ENCODE data around the gene TACC2. TPM values are rescaled to one million over a fixed set of nuclear protein-coding genes. Genes with fewer than 3 reads are reported as not detected.

TACC2 gene
- total RNA-seq, 1 donor from 2014 or later, result 37.6 TPM

- H3K27me3 ChIP-seq (ENCODE audit: control insufficient read depth in 3 of 3, insufficient read depth in 3 of 3, low read length in 3 of 3), result no peaks in the 10 kb centered on the region
- peaks cover 8 to 18% (median 15%) of the 10 kb centered on the region in 3 donors for H3K4me1 ChIP-seq (ENCODE audit: control insufficient read depth in 3 of 3, insufficient read depth in 3 of 3, low read length in 3 of 3)
- no peaks in the 10 kb centered on the region for H3K9me3 ChIP-seq (ENCODE audit: control insufficient read depth in 3 of 3, low read length in 3 of 3)
- no peak overlapping the region for H3K4me3 ChIP-seq (ENCODE audit: low read length in 3 of 3)
- H3K9ac ChIP-seq (ENCODE audit: low read depth in 1 of 3, low read length in 3 of 3), result no peak overlapping the region
- H3K27ac ChIP-seq (ENCODE audit: low read depth, low read length), result no peak overlapping the region
- H3K36me3 ChIP-seq (ENCODE audit: control insufficient read depth in 3 of 3, insufficient read depth in 3 of 3, low read length in 3 of 3), result peaks cover 2 to 3% (median 3%) of the 10 kb centered on the region in 3 donors
Measured at GRCh38 chr10:122276611-122277208, 287.7 kb downstream of the TACC2 start.

GRCh38 chr10:122277526-122278136 lies 288.7 kb downstream of the TACC2 start:
- Histone ChIP-seq H3K9ac (ENCODE audit: low read depth in 1 of 3, low read length in 3 of 3) (no peak overlapping the region), H3K4me1 (ENCODE audit: control insufficient read depth in 3 of 3, insufficient read depth in 3 of 3, low read length in 3 of 3) (peaks cover 13 to 27% (median 24%) of the 10 kb centered on the region in 3 donors), H3K27me3 (ENCODE audit: control insufficient read depth in 3 of 3, insufficient read depth in 3 of 3, low read length in 3 of 3) (no peaks in the 10 kb centered on the region), H3K27ac (ENCODE audit: low read depth, low read length) (no peak overlapping the region), H3K9me3 (ENCODE audit: control insufficient read depth in 3 of 3, low read length in 3 of 3) (no peaks in the 10 kb centered on the region), H3K36me3 (ENCODE audit: control insufficient read depth in 3 of 3, insufficient read depth in 3 of 3, low read length in 3 of 3) (peaks cover 0 to 3% (median 2%) of the 10 kb centered on the region in 3 donors), H3K4me3 (ENCODE audit: low read length in 3 of 3) (no peak overlapping the region)

- Histone ChIP-seq H3K9ac (ENCODE audit: low read depth in 1 of 3, low read length in 3 of 3) (no peak overlapping the region), H3K27ac (ENCODE audit: low read depth, low read length) (peak overlapping the region; percentile 50), H3K9me3 (ENCODE audit: control insufficient read depth in 3 of 3, low read length in 3 of 3) (no peaks in the 10 kb centered on the region), H3K4me3 (ENCODE audit: low read length in 3 of 3) (peak overlapping the region in 2 of 3 donors; percentile 7 to 41), H3K27me3 (ENCODE audit: control insufficient read depth in 3 of 3, insufficient read depth in 3 of 3, low read length in 3 of 3) (no peaks in the 10 kb centered on the region), H3K4me1 (ENCODE audit: control insufficient read depth in 3 of 3, insufficient read depth in 3 of 3, low read length in 3 of 3) (peaks cover 13 to 40% (median 29%) of the 10 kb centered on the region in 3 donors), H3K36me3 (ENCODE audit: control insufficient read depth in 3 of 3, insufficient read depth in 3 of 3, low read length in 3 of 3) (peaks cover 0 to 3% (median 0%) of the 10 kb centered on the region in 3 donors)
Measured at GRCh38 chr10:122279725-122280141, 290.8 kb downstream of the TACC2 start.

GRCh38 chr10:122280156-122280555 lies 291.2 kb downstream of the TACC2 start:
- Histone ChIP-seq H3K36me3 (ENCODE audit: control insufficient read depth in 3 of 3, insufficient read depth in 3 of 3, low read length in 3 of 3) (peaks cover 0 to under 1% (median 0%) of the 10 kb centered on the region in 3 donors), H3K27ac (ENCODE audit: low read depth, low read length) (peak overlapping the region; percentile 50), H3K9me3 (ENCODE audit: control insufficient read depth in 3 of 3, low read length in 3 of 3) (no peaks in the 10 kb centered on the region), H3K4me1 (ENCODE audit: control insufficient read depth in 3 of 3, insufficient read depth in 3 of 3, low read length in 3 of 3) (peaks cover 13 to 43% (median 29%) of the 10 kb centered on the region in 3 donors), H3K4me3 (ENCODE audit: low read length in 3 of 3) (peak overlapping the region in 2 of 3 donors; percentile 7 to 41), H3K9ac (ENCODE audit: low read depth in 1 of 3, low read length in 3 of 3) (no peak overlapping the region), H3K27me3 (ENCODE audit: control insufficient read depth in 3 of 3, insufficient read depth in 3 of 3, low read length in 3 of 3) (no peaks in the 10 kb centered on the region)

GRCh38 chr10:122281018-122281626 lies 292.2 kb downstream of the TACC2 start:
- Histone ChIP-seq H3K36me3 (ENCODE audit: control insufficient read depth in 3 of 3, insufficient read depth in 3 of 3, low read length in 3 of 3) (no peaks in the 10 kb centered on the region), H3K4me1 (ENCODE audit: control insufficient read depth in 3 of 3, insufficient read depth in 3 of 3, low read length in 3 of 3) (peaks cover 13 to 53% (median 36%) of the 10 kb centered on the region in 3 donors), H3K9ac (ENCODE audit: low read depth in 1 of 3, low read length in 3 of 3) (no peak overlapping the region), H3K27ac (ENCODE audit: low read depth, low read length) (no peak overlapping the region), H3K4me3 (ENCODE audit: low read length in 3 of 3) (no peak overlapping the region), H3K9me3 (ENCODE audit: control insufficient read depth in 3 of 3, low read length in 3 of 3) (no peaks in the 10 kb centered on the region), H3K27me3 (ENCODE audit: control insufficient read depth in 3 of 3, insufficient read depth in 3 of 3, low read length in 3 of 3) (no peaks in the 10 kb centered on the region)

- no peak overlapping the region for H3K4me3 ChIP-seq (ENCODE audit: low read length in 3 of 3)
- peak overlapping the region in 1 of 3 donors; percentile 40 for H3K9ac ChIP-seq (ENCODE audit: low read depth in 1 of 3, low read length in 3 of 3)
- H3K27me3 ChIP-seq (ENCODE audit: control insufficient read depth in 3 of 3, insufficient read depth in 3 of 3, low read length in 3 of 3), result no peaks in the 10 kb centered on the region
- no peaks in the 10 kb centered on the region for H3K9me3 ChIP-seq (ENCODE audit: control insufficient read depth in 3 of 3, low read length in 3 of 3)
- H3K27ac ChIP-seq (ENCODE audit: low read depth, low read length), result peak overlapping the region; percentile 37
- no peaks in the 10 kb centered on the region for H3K36me3 ChIP-seq (ENCODE audit: control insufficient read depth in 3 of 3, insufficient read depth in 3 of 3, low read length in 3 of 3)
- H3K4me1 ChIP-seq (ENCODE audit: control insufficient read depth in 3 of 3, insufficient read depth in 3 of 3, low read length in 3 of 3), result peaks cover 13 to 59% (median 42%) of the 10 kb centered on the region in 3 donors
Measured at GRCh38 chr10:122281751-122282150, 292.8 kb downstream of the TACC2 start.

GRCh38 chr10:122282253-122282671 lies 293.3 kb downstream of the TACC2 start:
- Histone ChIP-seq H3K4me3 (ENCODE audit: low read length in 3 of 3) (peak overlapping the region in 1 of 3 donors; percentile 45), H3K27me3 (ENCODE audit: control insufficient read depth in 3 of 3, insufficient read depth in 3 of 3, low read length in 3 of 3) (no peaks in the 10 kb centered on the region), H3K27ac (ENCODE audit: low read depth, low read length) (peak overlapping the region; percentile 37), H3K9me3 (ENCODE audit: control insufficient read depth in 3 of 3, low read length in 3 of 3) (no peaks in the 10 kb centered on the region), H3K4me1 (ENCODE audit: control insufficient read depth in 3 of 3, insufficient read depth in 3 of 3, low read length in 3 of 3) (peaks cover 16 to 63% (median 46%) of the 10 kb centered on the region in 3 donors), H3K9ac (ENCODE audit: low read depth in 1 of 3, low read length in 3 of 3) (peak overlapping the region in 2 of 3 donors; percentile 25 to 40), H3K36me3 (ENCODE audit: control insufficient read depth in 3 of 3, insufficient read depth in 3 of 3, low read length in 3 of 3) (no peaks in the 10 kb centered on the region)

- Histone ChIP-seq H3K27me3 (ENCODE audit: control insufficient read depth in 3 of 3, insufficient read depth in 3 of 3, low read length in 3 of 3) (no peaks in the 10 kb centered on the region), H3K27ac (ENCODE audit: low read depth, low read length) (peak overlapping the region; percentile 37), H3K9me3 (ENCODE audit: control insufficient read depth in 3 of 3, low read length in 3 of 3) (no peaks in the 10 kb centered on the region), H3K4me3 (ENCODE audit: low read length in 3 of 3) (peak overlapping the region in 1 of 3 donors; percentile 13), H3K36me3 (ENCODE audit: control insufficient read depth in 3 of 3, insufficient read depth in 3 of 3, low read length in 3 of 3) (no peaks in the 10 kb centered on the region), H3K9ac (ENCODE audit: low read depth in 1 of 3, low read length in 3 of 3) (no peak overlapping the region), H3K4me1 (ENCODE audit: control insufficient read depth in 3 of 3, insufficient read depth in 3 of 3, low read length in 3 of 3) (peaks cover 21 to 69% (median 49%) of the 10 kb centered on the region in 3 donors)
Measured at GRCh38 chr10:122282909-122283308, 293.9 kb downstream of the TACC2 start.

- no peaks in the 10 kb centered on the region for H3K27me3 ChIP-seq (ENCODE audit: control insufficient read depth in 3 of 3, insufficient read depth in 3 of 3, low read length in 3 of 3)
- H3K4me1 ChIP-seq (ENCODE audit: control insufficient read depth in 3 of 3, insufficient read depth in 3 of 3, low read length in 3 of 3), result peaks cover 20 to 67% (median 48%) of the 10 kb centered on the region in 3 donors
- H3K4me3 ChIP-seq (ENCODE audit: low read length in 3 of 3), result no peak overlapping the region
- H3K27ac ChIP-seq (ENCODE audit: low read depth, low read length), result peak overlapping the region; percentile 90
- no peaks in the 10 kb centered on the region for H3K9me3 ChIP-seq (ENCODE audit: control insufficient read depth in 3 of 3, low read length in 3 of 3)
- H3K36me3 ChIP-seq (ENCODE audit: control insufficient read depth in 3 of 3, insufficient read depth in 3 of 3, low read length in 3 of 3), result no peaks in the 10 kb centered on the region
- no peak overlapping the region for H3K9ac ChIP-seq (ENCODE audit: low read depth in 1 of 3, low read length in 3 of 3)
Measured at GRCh38 chr10:122285506-122286444, 296.8 kb downstream of the TACC2 start.
